ENCODE results near the gene KHDC3L. TPM values are rescaled to one million over a fixed set of nuclear protein-coding genes. Genes with fewer than 3 reads are reported as not detected.

Gene KHDC3L
- total RNA-seq, 1 experiment from 2014 or later: 0.22 TPM

DNA sequence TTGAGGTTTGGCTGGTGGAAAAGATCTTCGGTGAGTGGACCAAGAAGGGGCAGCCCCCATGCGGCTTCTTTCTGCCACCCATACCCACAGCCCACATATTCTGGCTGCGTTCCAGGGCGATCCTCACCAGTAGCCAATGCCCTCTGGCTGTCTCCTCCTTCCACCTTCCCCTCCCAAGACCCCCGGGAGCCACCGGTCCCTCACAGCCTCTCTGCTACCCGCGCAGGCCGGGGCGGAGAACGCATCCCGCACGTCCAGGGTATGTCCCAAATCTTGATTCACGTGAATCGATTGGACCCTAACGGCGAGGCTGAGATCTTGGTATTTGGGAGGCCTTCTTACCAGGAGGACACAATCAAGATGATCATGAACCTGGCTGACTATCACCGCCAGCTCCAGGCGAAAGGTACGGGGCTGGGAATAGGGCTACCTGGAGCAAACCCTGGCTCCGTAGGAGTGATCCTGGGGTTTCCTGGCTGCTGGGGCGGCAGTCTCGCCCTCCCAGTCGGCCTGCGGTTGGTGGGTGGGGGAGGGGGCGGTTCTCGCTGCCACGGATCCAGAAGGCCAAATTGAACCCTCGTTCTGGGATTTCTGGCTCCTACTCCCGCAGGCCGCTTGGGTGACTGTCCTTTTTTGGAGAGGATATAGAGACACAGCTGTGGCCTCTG lies 545 bp downstream of the KHDC3L start:
- Histone ChIP-seq H3K27me3 (ENCODE audit: insufficient read depth, low read length) (no peaks in the 10 kb centered on the region), H4K5ac (ENCODE audit: insufficient read length, low read depth, low read length) (no peak overlapping the region), H3T11ph (ENCODE audit: low read length) (no peak overlapping the region), H2BK15ac (ENCODE audit: low read depth, low read length) (no peak overlapping the region), H3K27ac (ENCODE audit: insufficient read length, low read depth, low read length) (no peak overlapping the region), H2BK20ac (ENCODE audit: low read depth, low read length, poor library complexity, severe bottlenecking) (no peak overlapping the region), H3K4me2 (ENCODE audit: insufficient read depth, insufficient read length, low read length) (no peak overlapping the region), H3K4me1 (ENCODE audit: insufficient read depth, low read length) (no peaks in the 10 kb centered on the region), H2BK120ac (ENCODE audit: low read depth, low read length, poor library complexity, severe bottlenecking) (no peak overlapping the region), H3K9me3 (ENCODE audit: control insufficient read depth, low read depth, low read length) (no peaks in the 10 kb centered on the region), H3K56ac (ENCODE audit: insufficient read length, low read depth, low read length) (no peak overlapping the region), H3K79me1 (ENCODE audit: insufficient read depth, low read depth, low read length, poor library complexity, severe bottlenecking) (no peaks in the 10 kb centered on the region), H3K23ac (ENCODE audit: insufficient read length, low read depth, low read length) (no peak overlapping the region), H3K14ac (ENCODE audit: insufficient read depth, low read length) (no peak overlapping the region), H3K4ac (ENCODE audit: low read depth, low read length) (no peak overlapping the region), H2AFZ (ENCODE audit: low read length) (no peak overlapping the region), H4K8ac (replicated peaks; ENCODE audit: insufficient read length, low read depth, low read length) (no peak overlapping the region), H2BK5ac (ENCODE audit: insufficient read length, low read length) (no peak overlapping the region), H3K9ac (ENCODE audit: extremely low read depth, insufficient read length, low read length) (no peak overlapping the region), H2BK12ac (ENCODE audit: insufficient read length, low read depth, low read length) (no peak overlapping the region), H3K18ac (ENCODE audit: insufficient read length, low read depth, low read length) (no peak overlapping the region), H3K79me2 (ENCODE audit: insufficient read depth, low read length) (no peaks in the 10 kb centered on the region), H2AK5ac (ENCODE audit: insufficient read length, low read length) (no peak overlapping the region), H4K91ac (ENCODE audit: insufficient read length, low read depth, low read length) (no peak overlapping the region), H4K20me1 (ENCODE audit: control insufficient read depth, insufficient read depth, insufficient read length) (no peaks in the 10 kb centered on the region), H3K23me2 (ENCODE audit: insufficient read length, low read depth, low read length, poor library complexity, severe bottlenecking) (no peaks in the 10 kb centered on the region)
- H3K4me1 Mint-ChIP-seq: peaks cover 2% of the 10 kb centered on the region in 2 experiments
- no CpG with 5 or more reads among the region's 31 CpGs for WGBS (ENCODE audit: extremely low coverage, insufficient read length, low lambda C conversion rate)
- no peak overlapping the region; a peak in 1 of 7 replicates for H3K27ac Mint-ChIP-seq
- no peak overlapping the region for H3K4me3 Mint-ChIP-seq
- no peak for DNase-seq
- H3K36me3 Mint-ChIP-seq (ENCODE audit: insufficient read depth in 1 of 3, low read depth in 3 of 3): no peaks in the 10 kb centered on the region
- no peaks in the 10 kb centered on the region for H3K27me3 Mint-ChIP-seq (ENCODE audit: low read depth)
- peaks cover 0 to 3% of the 10 kb centered on the region in 2 experiments; a peak in 2 of 5 replicates for H3K9me3 Mint-ChIP-seq
- TF ChIP-seq, protein P1, sequence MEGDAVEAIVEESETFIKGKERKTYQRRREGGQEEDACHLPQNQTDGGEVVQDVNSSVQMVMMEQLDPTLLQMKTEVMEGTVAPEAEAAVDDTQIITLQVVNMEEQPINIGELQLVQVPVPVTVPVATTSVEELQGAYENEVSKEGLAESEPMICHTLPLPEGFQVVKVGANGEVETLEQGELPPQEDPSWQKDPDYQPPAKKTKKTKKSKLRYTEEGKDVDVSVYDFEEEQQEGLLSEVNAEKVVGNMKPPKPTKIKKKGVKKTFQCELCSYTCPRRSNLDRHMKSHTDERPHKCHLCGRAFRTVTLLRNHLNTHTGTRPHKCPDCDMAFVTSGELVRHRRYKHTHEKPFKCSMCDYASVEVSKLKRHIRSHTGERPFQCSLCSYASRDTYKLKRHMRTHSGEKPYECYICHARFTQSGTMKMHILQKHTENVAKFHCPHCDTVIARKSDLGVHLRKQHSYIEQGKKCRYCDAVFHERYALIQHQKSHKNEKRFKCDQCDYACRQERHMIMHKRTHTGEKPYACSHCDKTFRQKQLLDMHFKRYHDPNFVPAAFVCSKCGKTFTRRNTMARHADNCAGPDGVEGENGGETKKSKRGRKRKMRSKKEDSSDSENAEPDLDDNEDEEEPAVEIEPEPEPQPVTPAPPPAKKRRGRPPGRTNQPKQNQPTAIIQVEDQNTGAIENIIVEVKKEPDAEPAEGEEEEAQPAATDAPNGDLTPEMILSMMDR (conservative IDR thresholded peaks at IDR 0.05): no peak
